HFFc6 (cell line): ENCODE results near the gene SLIT3. TPM values are rescaled to one million over a fixed set of nuclear protein-coding genes. Genes with fewer than 3 reads are reported as not detected.

Experiments
- DNase-seq: peaks from one replicate; pipeline ENCODE4 v3.0.0-alpha.2; 2018
- H3K27ac Mint-ChIP-seq: 2 replicates; pipeline ENCODE4 v1.8.0; 2020; ENCODE audit warnings: mild to moderate bottlenecking, mixed read lengths
- H3K27me3 Mint-ChIP-seq: 2 replicates; pipeline ENCODE4 v1.8.0; 2021; ENCODE audit warnings: mild to moderate bottlenecking, moderate library complexity, mixed read lengths; ENCODE audit not compliant: insufficient read depth
- H3K36me3 Mint-ChIP-seq: 2 replicates; pipeline ENCODE4 v1.8.0; 2021; ENCODE audit warnings: low read depth, mixed read lengths
- H3K4me1 Mint-ChIP-seq: 2 replicates; pipeline ENCODE4 v1.8.0; 2020; ENCODE audit warnings: low read depth, mixed read lengths
- H3K4me3 Mint-ChIP-seq: 2 replicates; pipeline ENCODE4 v1.8.0; 2020; ENCODE audit warnings: mild to moderate bottlenecking, moderate library complexity, mixed read lengths
- H3K9me3 Mint-ChIP-seq: 2 replicates; pipeline ENCODE4 v1.8.0; 2020; ENCODE audit warnings: mild to moderate bottlenecking, mixed read lengths
- total RNA-seq, 6 experiments: library from RNA; stranded (reverse); fragmentation: NEBNext Ultra II Directional; extraction: Animal tissue kit (Norgen Biotek cat#: 25700); gene quantifications; 2 replicates in 1 of 6; 3 replicates in 5 of 6; pipeline ENCODE4 v1.2.3, GENCODE V29; 2021
- TF ChIP-seq, protein P1 (sequence below): fragments of 200-600 bp; sonication (generic); IDR thresholded peaks from 2 replicates; pipeline ENCODE4 v1.5.0; 2021; ENCODE audit warnings: antibody characterized with exemption, mild to moderate bottlenecking

The SLIT3 gene
- total RNA-seq, 6 experiments from 2014 or later, result 4.2 to 8.3 (median 7.1) TPM

DNA sequence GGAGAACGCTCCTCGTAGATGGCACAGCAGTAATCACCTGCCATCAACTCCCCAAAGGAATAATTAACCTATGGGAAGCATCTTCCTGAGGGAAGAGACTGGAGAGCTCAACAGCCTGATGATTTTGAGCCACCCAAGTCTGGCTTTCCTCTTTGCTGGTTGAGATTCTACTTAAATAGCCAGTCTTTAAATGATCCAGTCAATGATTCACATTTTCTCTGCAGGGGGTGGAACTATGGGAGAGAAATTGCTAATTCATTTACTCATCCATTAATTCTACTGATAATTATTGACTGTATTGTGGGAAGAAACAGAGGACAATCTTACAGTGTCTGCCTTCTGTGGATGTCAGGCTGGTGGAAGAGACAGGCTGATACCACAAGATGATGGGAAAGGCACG lies 366.8 kb downstream of the SLIT3 start:
- Mint-ChIP-seq H3K36me3 (no peaks in the 10 kb centered on the region), H3K27ac (no peak overlapping the region), H3K4me1 (no peaks in the 10 kb centered on the region), H3K27me3 (peaks cover 6% of the 10 kb centered on the region), H3K4me3 (no peak overlapping the region), H3K9me3 (no peaks in the 10 kb centered on the region)
- DNase-seq, result no peak
- TF ChIP-seq, protein P1, sequence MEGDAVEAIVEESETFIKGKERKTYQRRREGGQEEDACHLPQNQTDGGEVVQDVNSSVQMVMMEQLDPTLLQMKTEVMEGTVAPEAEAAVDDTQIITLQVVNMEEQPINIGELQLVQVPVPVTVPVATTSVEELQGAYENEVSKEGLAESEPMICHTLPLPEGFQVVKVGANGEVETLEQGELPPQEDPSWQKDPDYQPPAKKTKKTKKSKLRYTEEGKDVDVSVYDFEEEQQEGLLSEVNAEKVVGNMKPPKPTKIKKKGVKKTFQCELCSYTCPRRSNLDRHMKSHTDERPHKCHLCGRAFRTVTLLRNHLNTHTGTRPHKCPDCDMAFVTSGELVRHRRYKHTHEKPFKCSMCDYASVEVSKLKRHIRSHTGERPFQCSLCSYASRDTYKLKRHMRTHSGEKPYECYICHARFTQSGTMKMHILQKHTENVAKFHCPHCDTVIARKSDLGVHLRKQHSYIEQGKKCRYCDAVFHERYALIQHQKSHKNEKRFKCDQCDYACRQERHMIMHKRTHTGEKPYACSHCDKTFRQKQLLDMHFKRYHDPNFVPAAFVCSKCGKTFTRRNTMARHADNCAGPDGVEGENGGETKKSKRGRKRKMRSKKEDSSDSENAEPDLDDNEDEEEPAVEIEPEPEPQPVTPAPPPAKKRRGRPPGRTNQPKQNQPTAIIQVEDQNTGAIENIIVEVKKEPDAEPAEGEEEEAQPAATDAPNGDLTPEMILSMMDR, result no peak

DNA sequence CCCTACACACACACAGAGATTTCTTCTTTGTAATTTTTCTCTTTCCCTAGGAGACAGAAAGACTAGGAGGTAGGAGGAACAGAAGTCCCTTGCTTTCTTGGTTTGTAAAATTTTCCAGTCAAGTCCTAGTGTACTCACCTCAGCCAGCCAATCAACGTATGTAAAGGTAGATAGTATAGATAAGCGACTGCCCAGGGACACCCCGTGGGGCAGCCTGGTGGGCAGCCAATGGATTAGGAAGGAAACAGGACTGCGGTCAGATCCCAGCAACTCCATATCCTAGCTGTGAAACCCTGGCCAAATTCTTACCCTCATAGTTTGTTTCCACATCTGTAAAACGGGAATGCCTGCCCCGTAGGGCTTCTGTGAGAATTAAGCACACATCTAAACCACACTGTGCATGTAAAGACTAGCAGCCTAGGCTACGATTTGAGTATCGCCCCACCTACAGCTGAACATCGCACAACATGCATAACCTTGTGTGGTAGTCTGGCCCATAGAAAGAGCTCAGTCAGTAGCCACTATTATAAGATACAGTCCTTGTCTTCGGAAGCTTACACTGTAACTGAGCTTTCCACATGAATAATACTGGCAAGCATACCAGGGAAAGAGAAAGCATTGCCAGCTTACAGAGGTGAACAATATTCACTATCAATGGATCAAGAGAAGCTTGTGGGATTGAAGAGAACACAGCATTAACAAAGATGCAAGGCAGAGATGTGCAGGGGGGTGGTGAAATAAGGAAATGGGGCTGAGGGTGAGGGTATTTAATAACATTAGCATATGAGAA lies 368.3 kb downstream of the SLIT3 start:
- no peak for DNase-seq
- no peaks in the 10 kb centered on the region for H3K4me1 Mint-ChIP-seq
- no peak overlapping the region for H3K27ac Mint-ChIP-seq
- no peaks in the 10 kb centered on the region for H3K36me3 Mint-ChIP-seq
- TF ChIP-seq, protein P1, result no peak
- H3K27me3 Mint-ChIP-seq, result peaks cover 2% of the 10 kb centered on the region
- no peak overlapping the region for H3K4me3 Mint-ChIP-seq
- H3K9me3 Mint-ChIP-seq, result no peaks in the 10 kb centered on the region

DNA sequence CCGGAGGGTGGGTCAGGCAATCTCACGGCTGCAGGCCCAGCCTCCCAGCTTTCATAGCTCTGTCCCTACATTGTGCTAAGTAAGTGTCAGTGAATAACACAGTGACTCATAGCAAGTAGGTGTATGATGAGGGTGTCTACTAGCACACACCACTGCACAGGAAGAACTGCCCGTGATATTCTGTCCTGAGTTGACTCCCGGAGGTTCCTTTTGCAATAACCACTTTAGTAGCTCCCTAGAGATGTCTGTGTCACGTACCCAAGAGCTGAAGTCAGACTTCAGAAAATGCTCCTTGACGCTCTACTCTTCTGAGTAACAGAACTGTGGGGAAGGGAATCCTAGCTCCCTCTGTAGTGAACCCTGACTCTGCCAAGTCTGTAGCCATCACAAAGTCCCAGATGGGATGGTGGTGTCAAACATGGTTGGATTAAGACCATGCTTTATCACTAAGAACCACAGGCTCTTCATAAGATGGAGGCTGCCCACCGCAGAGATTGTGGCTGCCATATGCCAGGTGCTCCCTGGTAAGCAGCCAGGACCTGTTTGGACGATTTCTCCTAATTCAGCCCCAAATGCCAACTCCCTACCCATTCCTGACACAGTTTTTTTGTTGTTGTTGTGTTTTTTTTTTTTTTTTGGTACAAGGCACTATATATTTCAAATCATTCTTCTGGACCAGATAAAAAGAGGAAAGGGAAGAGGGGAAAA lies 369.1 kb downstream of the SLIT3 start:
- Mint-ChIP-seq H3K27me3 (no peaks in the 10 kb centered on the region; the same call in none of the 2 replicates), H3K9me3 (no peaks in the 10 kb centered on the region), H3K4me1 (no peaks in the 10 kb centered on the region), H3K27ac (no peak overlapping the region), H3K4me3 (no peak overlapping the region), H3K36me3 (no peaks in the 10 kb centered on the region)
- DNase-seq, result peak; percentile 10
- TF ChIP-seq, protein P1, result no peak

DNA sequence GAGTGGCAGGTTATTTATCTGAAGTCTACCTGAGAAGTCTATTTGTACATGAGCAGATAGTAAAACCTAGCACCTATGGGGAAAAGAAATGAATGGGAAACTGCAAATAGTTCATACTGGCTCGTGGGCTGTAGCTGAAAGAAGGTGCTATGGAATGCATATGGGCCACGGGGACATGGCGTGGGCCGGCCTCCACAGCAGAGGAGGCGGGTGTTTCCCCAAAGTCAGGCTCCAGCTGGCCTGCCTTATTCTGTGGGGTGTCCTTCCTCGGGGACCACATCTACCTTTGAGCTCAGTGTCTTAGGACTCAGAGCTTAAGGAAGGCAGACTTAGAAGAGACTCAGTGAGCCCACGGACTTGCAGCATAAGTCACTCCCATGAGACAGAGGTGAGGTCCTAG lies 371.3 kb downstream of the SLIT3 start:
- no peaks in the 10 kb centered on the region for H3K4me1 Mint-ChIP-seq
- DNase-seq, result no peak
- no peak overlapping the region for H3K27ac Mint-ChIP-seq
- no peaks in the 10 kb centered on the region for H3K36me3 Mint-ChIP-seq
- TF ChIP-seq, protein P1, result no peak
- H3K4me3 Mint-ChIP-seq, result no peak overlapping the region
- peaks cover 5% of the 10 kb centered on the region for H3K27me3 Mint-ChIP-seq
- no peaks in the 10 kb centered on the region for H3K9me3 Mint-ChIP-seq

DNA sequence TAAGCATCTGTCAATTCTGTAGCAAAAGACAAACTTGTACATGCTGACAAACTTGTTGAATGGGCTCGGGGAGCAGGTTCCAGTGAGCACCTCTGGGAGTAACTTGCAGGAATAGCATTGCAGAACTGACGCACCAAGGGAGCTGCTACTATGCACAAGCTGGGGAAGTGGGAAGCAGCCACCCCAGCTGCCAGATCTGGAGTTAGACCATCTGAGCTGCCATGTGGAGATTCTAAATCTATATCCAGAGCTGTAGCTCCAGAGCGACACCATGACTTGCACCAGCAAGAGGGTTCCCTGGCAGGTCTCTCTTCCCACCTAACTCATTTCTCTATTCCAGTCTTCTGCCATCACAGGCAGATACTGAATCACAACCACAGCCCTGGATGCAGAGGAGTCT lies 375.8 kb downstream of the SLIT3 start:
- Mint-ChIP-seq H3K9me3 (no peaks in the 10 kb centered on the region), H3K4me3 (no peak overlapping the region), H3K27me3 (peaks cover 7% of the 10 kb centered on the region; the same call in 1 of the 2 replicates), H3K36me3 (no peaks in the 10 kb centered on the region), H3K27ac (no peak overlapping the region), H3K4me1 (no peaks in the 10 kb centered on the region)
- no peak for DNase-seq
- TF ChIP-seq, protein P1, result no peak
